H1 (cell line): ENCODE measurements around the gene CDC42EP4. TPM values are rescaled to one million over a fixed set of nuclear protein-coding genes. Genes with fewer than 3 reads are reported as not detected.

ENCODE experiments used
- CTCF ChIA-PET: fragments of 300-600 bp; sonication (Branson Sonifier 250); formaldehyde crosslinking; loops from one replicate; lab custom pipeline; 2021; ENCODE audit not compliant: partially characterized antibody; lab: Charles Lee
- POLR2A ChIA-PET: fragments of 300-600 bp; sonication (Branson Sonifier 250); formaldehyde crosslinking; loops from one replicate; lab custom pipeline; 2021; ENCODE audit warnings: inconsistent platforms; ENCODE audit not compliant: partially characterized antibody; lab: Charles Lee
- DNase-seq, 2 experiments: peaks; one replicate each; pipeline versions ENCODE4 v3.0.0 to v3.0.0-alpha.2; 2010 to 2022; ENCODE audit warnings: low spot score in 2 of 2, low read depth in 1 of 2, mixed read lengths in 1 of 2
- FAIRE-seq: peaks from 2 replicates; lab custom pipeline; 2011; peaks lifted over from hg19 to GRCh38; lab: Jason Lieb, UNC
- H2AFZ ChIP-seq: 2 replicates; pipeline ENCODE4 v1.8.1; 2012; ENCODE audit warnings: low read length, inconsistent platforms
- H2AK5ac ChIP-seq: 2 replicates; pipeline ENCODE4 v1.6.1; 2013; ENCODE audit warnings: low read depth, low read length
- H2BK120ac ChIP-seq: replicated peaks from 2 replicates; pipeline ENCODE3; 2013; ENCODE audit warnings: low read depth, low read length, inconsistent platforms
- H2BK12ac ChIP-seq: 2 replicates; pipeline ENCODE4 v1.6.1; 2013; ENCODE audit warnings: low read depth, low read length
- H2BK15ac ChIP-seq: 2 replicates; pipeline ENCODE4 v1.6.1; 2013; ENCODE audit warnings: low read length
- H2BK20ac ChIP-seq: 2 replicates; pipeline ENCODE4 v1.6.1; 2013; ENCODE audit warnings: low read length
- H2BK5ac ChIP-seq: 2 replicates; pipeline ENCODE4 v1.6.1; 2013; ENCODE audit warnings: low read depth, low read length
- H3K14ac ChIP-seq: 2 replicates; pipeline ENCODE4 v1.6.1; 2013; ENCODE audit warnings: inconsistent platforms; ENCODE audit not compliant: insufficient read length
- H3K18ac ChIP-seq: 2 replicates; pipeline ENCODE4 v1.6.1; 2013; ENCODE audit warnings: low read length; ENCODE audit errors: extremely low read depth
- H3K23ac ChIP-seq: 2 replicates; pipeline ENCODE4 v1.6.1; 2013; ENCODE audit warnings: inconsistent platforms; ENCODE audit not compliant: insufficient read length
- H3K23me2 ChIP-seq: 2 replicates; pipeline ENCODE4 v1.6.1; 2013; ENCODE audit warnings: low read depth, low read length
- H3K27ac ChIP-seq: 2 replicates; pipeline ENCODE4 v1.6.1; 2011; ENCODE audit warnings: low read depth, low read length, inconsistent platforms
- H3K27me3 ChIP-seq, 4 experiments: replicated peaks in 1 of 4; 1 replicate in 1 of 4; 2 replicates in 3 of 4; pipeline versions ENCODE4 v1.6.1 to v1.8.1; 2011 to 2013; ENCODE audit warnings: low read length in 3 of 4, mild to moderate bottlenecking in 3 of 4, inconsistent platforms in 2 of 4, mixed read lengths in 2 of 4, moderate library complexity in 1 of 4; ENCODE audit not compliant: control insufficient read depth in 3 of 4, insufficient read depth in 3 of 4; ENCODE audit errors: extremely low read depth in 1 of 4
- H3K36me3 ChIP-seq, 4 experiments: 2 replicates each; pipeline versions ENCODE4 v1.6.1 to v1.8.1; 2011 to 2013; ENCODE audit warnings: mild to moderate bottlenecking in 4 of 4, low read length in 3 of 4, moderate library complexity in 2 of 4, control low read depth in 1 of 4, inconsistent platforms in 1 of 4; ENCODE audit not compliant: insufficient read depth in 4 of 4, control insufficient read depth in 2 of 4
- H3K4ac ChIP-seq: replicated peaks from 2 replicates; pipeline ENCODE3; 2013; ENCODE audit warnings: low read length, low read depth, mixed read lengths, inconsistent platforms; ENCODE audit not compliant: insufficient read length
- H3K4me1 ChIP-seq, 4 experiments: replicated peaks in 1 of 4; 1 replicate in 1 of 4; 2 replicates in 3 of 4; pipeline versions ENCODE4 v1.6.1 to v1.8.1; 2011 to 2013; ENCODE audit warnings: low read length in 3 of 4, inconsistent platforms in 2 of 4, mixed read lengths in 1 of 4; ENCODE audit not compliant: insufficient read depth in 4 of 4, control insufficient read depth in 3 of 4
- H3K4me2 ChIP-seq, 2 experiments: 2 replicates each; pipeline versions ENCODE4 v1.6.1 to v1.8.1; 2011 to 2013; ENCODE audit warnings: low read depth in 2 of 2, low read length in 2 of 2, control low read depth in 1 of 2, inconsistent platforms in 1 of 2, mild to moderate bottlenecking in 1 of 2; ENCODE audit not compliant: insufficient read depth in 1 of 2
- H3K4me3 ChIP-seq, 4 experiments: fragments of 200-600, 300-600 bp in 1 of 4; sonication (generic), shearing (Covaris generic), sonication (Bioruptor Twin) in 1 of 4; 2 replicates each; pipeline versions ENCODE4 v1.5.1 to v1.8.1; 2011 to 2016; ENCODE audit warnings: low read length in 4 of 4, low read depth in 3 of 4, control low read depth in 2 of 4, inconsistent platforms in 2 of 4, mild to moderate bottlenecking in 2 of 4, mixed read lengths in 1 of 4, moderate library complexity in 1 of 4; ENCODE audit not compliant: insufficient read depth in 2 of 4; ENCODE audit errors: extremely low read depth in 1 of 4
- H3K56ac ChIP-seq: replicated peaks from 2 replicates; pipeline ENCODE3; 2013; ENCODE audit warnings: low read depth, mild to moderate bottlenecking, mixed read lengths, low read length, inconsistent platforms; ENCODE audit not compliant: insufficient read length
- H3K79me1 ChIP-seq: 2 replicates; pipeline ENCODE4 v1.6.1; 2013; ENCODE audit warnings: low read depth, low read length, control low read depth
- H3K79me2 ChIP-seq, 2 experiments: 2 replicates each; pipeline versions ENCODE4 v1.6.1 to v1.8.1; 2012 to 2013; ENCODE audit warnings: low read length in 2 of 2, mild to moderate bottlenecking in 2 of 2, inconsistent platforms in 1 of 2; ENCODE audit not compliant: insufficient read depth in 2 of 2, control insufficient read depth in 1 of 2
- H3K9ac ChIP-seq, 4 experiments: replicated peaks in 1 of 4; 1 replicate in 1 of 4; 2 replicates in 3 of 4; pipeline versions ENCODE4 v1.6.1 to v1.8.1; 2011 to 2013; ENCODE audit warnings: low read depth in 3 of 4, low read length in 3 of 4, control low read depth in 2 of 4, mild to moderate bottlenecking in 2 of 4, moderate library complexity in 2 of 4, inconsistent platforms in 1 of 4; ENCODE audit errors: extremely low read depth in 1 of 4
- H3K9me3 ChIP-seq, 2 experiments: 2 replicates each; pipeline versions ENCODE4 v1.6.1 to v1.8.1; 2012 to 2013; ENCODE audit warnings: mild to moderate bottlenecking in 2 of 2, moderate library complexity in 2 of 2, control low read depth in 1 of 2, inconsistent platforms in 1 of 2, low read depth in 1 of 2, low read length in 1 of 2, mixed read lengths in 1 of 2; ENCODE audit not compliant: insufficient read depth in 2 of 2
- H4K20me1 ChIP-seq, 2 experiments: replicated peaks in 1 of 2; 2 replicates each; pipeline versions ENCODE3 to v1.8.1; 2011 to 2013; ENCODE audit warnings: inconsistent platforms in 2 of 2, low read length in 2 of 2, mild to moderate bottlenecking in 1 of 2; ENCODE audit not compliant: insufficient read depth in 2 of 2, control insufficient read depth in 1 of 2
- H4K5ac ChIP-seq: 2 replicates; pipeline ENCODE4 v1.6.1; 2013; ENCODE audit warnings: low read length, low read depth, mixed read lengths, inconsistent platforms; ENCODE audit not compliant: insufficient read length
- H4K8ac ChIP-seq: 2 replicates; pipeline ENCODE4 v1.8.0; 2013; ENCODE audit warnings: mild to moderate bottlenecking, moderate library complexity, low read length, inconsistent platforms; ENCODE audit not compliant: insufficient read depth; ENCODE audit errors: extremely low read depth
- H4K91ac ChIP-seq: replicated peaks from 2 replicates; pipeline ENCODE3; 2013; ENCODE audit warnings: low read length, mixed read lengths, inconsistent platforms; ENCODE audit not compliant: insufficient read length
- CHD2 ChIP-seq: IDR thresholded peaks from 2 replicates; pipeline ENCODE4 v1.6.1; 2012; ENCODE audit warnings: low read length, improper control_type of control experiment
- EGR1 ChIP-seq: IDR thresholded peaks from 2 replicates; pipeline ENCODE4 v1.6.1; 2011; ENCODE audit warnings: low read depth, low read length, borderline replicate concordance
- EZH2 ChIP-seq: fragments of 200-600 bp; sonication (generic); IDR thresholded peaks from 2 replicates; pipeline ENCODE4 v1.7.1; 2012; ENCODE audit warnings: low read depth, mild to moderate bottlenecking, moderate library complexity, low read length, inconsistent platforms; ENCODE audit not compliant: severe bottlenecking
- KDM1A ChIP-seq: fragments of 200-600, 300-600 bp; sonication (generic); IDR thresholded peaks from 2 replicates; pipeline ENCODE4 v1.7.1; 2016; ENCODE audit warnings: mild to moderate bottlenecking, low read length, borderline replicate concordance
- RBBP5 ChIP-seq: IDR thresholded peaks from 2 replicates; pipeline ENCODE4 v1.7.1; 2012; ENCODE audit warnings: low read depth, mild to moderate bottlenecking, inconsistent platforms, low read length, moderate library complexity, borderline replicate concordance
- RNF2 ChIP-seq: fragments of 200-900, 300-1000 bp; sonication (generic); IDR thresholded peaks from 2 replicates; pipeline ENCODE4 v1.7.1; 2016; ENCODE audit warnings: borderline replicate concordance, low read depth, mild to moderate bottlenecking, antibody characterized with exemption, low read length; ENCODE audit not compliant: poor library complexity, severe bottlenecking; ENCODE audit errors: missing control alignments
- WGBS, 2 experiments: shearing (Covaris generic) in 1 of 2; methylation state at CpG; one replicate each; pipeline versions ENCODE4 v1.1.6 to v1.1.7; 2013 to 2015; ENCODE audit warnings: low lambda C conversion rate in 2 of 2, mixed read lengths in 2 of 2, inconsistent platforms in 1 of 2, low coverage in 1 of 2, missing lambda C conversion rate in 1 of 2; ENCODE audit not compliant: insufficient replicate concordance in 2 of 2, insufficient coverage in 1 of 2, insufficient read length in 1 of 2; ENCODE audit errors: extremely low coverage in 1 of 2, missing lambda C conversion rate in 1 of 2; 5-methylcytosine and 5-hydroxymethylcytosine counted together
- polyA plus RNA-seq, 7 experiments: library from polyadenylated mRNA; depleted of rRNA in 3 of 7; stranded (reverse) in 5 of 7; unstranded in 2 of 7; fragments of >200 nt in 5 of 7; fragments of 200-250 nt in 2 of 7; gene quantifications; 1 replicate in 5 of 7; 2 replicates in 1 of 7; 4 replicates in 1 of 7; pipeline versions ENCODE4 v1.2.1 to v1.2.3, GENCODE V29; 2011 to 2013; ENCODE audit warnings: missing spikeins in 2 of 7, mixed read lengths in 2 of 7
- total RNA-seq: library from RNA; stranded (reverse); fragmentation: NEBNext Ultra II Directional; extraction: Animal tissue kit (Norgen Biotek cat#: 25700); gene quantifications from 2 replicates; pipeline ENCODE4 v1.2.1, GENCODE V29; 2021
- TF ChIP-seq, protein P1 (sequence below), 3 experiments: IDR thresholded peaks; 1 replicate in 2 of 3; 2 replicates in 1 of 3; pipeline versions ENCODE4 v1.5.1 to v1.6.1; 2011; ENCODE audit warnings: low read length in 3 of 3, mild to moderate bottlenecking in 3 of 3, inconsistent platforms in 2 of 3, low read depth in 1 of 3, moderate library complexity in 1 of 3; ENCODE audit not compliant: insufficient read depth in 1 of 3; ENCODE audit errors: control extremely low read depth in 1 of 3

The CDC42EP4 gene
- total and polyA plus RNA-seq, 2 of the 8 experiments (the other 6 are each of a cell fraction or from before 2014, with no cell fraction given): 8.8 to 12.6 TPM

DNA sequence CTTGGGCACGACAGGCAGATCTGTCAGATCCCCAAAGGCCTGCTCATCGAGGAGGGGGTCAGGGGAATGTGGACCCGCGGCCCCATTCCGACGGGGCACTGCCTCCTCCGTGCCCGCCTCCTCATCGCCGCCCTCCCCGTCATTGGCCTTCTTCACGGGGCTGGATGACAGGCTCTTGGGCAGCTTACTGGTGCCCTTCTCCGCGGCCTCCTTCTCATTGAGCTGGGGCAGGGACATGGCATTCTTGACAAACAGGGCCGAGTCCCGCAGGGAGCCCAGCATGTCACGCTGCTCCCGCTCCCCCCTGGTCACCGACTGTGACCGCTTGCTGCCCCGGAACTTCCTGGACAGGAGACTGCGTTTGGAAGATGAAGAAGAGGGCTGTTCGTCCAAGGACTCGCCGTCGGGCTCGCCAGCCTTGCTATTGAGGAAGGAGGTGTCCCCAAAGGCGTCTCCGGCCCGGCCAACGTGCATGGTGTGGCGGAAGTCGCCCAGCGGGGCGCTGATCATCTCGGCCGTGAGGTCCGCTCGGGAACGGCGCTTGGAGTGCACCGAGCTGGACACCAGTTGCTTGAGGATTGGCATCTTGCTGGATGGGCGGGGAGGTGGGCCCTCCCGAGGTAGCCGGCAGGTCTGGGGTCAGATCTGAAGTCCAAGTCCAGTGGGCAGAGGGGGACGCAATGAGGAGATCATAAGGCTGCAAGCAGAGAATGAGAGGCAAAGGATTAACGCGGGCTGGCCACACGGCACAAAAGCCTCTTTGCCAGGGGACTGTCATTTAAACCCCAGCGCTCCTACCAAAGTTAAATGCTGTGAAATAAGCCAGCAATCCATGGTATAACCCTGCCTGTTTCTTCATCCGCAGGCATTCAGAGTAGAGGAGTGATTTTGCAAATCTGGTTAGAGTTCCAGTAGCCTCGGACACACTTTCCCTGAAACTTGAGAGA, 25.6 kb downstream of the CDC42EP4 start:
- POLR2A ChIA-PET: interaction anchor here (1.6 kb wide), 1 partner anchor 26 kb away, joined by 4 read pairs; no protein-coding TSS in a partner anchor
- H3K9me3 ChIP-seq: no peaks in the 10 kb centered on the region
- no peak for FAIRE-seq
- no peak for TF ChIP-seq KDM1A
- no peak for TF ChIP-seq RNF2
- no peak for TF ChIP-seq EGR1
- TF ChIP-seq RBBP5: no peak
- TF ChIP-seq, protein P1, sequence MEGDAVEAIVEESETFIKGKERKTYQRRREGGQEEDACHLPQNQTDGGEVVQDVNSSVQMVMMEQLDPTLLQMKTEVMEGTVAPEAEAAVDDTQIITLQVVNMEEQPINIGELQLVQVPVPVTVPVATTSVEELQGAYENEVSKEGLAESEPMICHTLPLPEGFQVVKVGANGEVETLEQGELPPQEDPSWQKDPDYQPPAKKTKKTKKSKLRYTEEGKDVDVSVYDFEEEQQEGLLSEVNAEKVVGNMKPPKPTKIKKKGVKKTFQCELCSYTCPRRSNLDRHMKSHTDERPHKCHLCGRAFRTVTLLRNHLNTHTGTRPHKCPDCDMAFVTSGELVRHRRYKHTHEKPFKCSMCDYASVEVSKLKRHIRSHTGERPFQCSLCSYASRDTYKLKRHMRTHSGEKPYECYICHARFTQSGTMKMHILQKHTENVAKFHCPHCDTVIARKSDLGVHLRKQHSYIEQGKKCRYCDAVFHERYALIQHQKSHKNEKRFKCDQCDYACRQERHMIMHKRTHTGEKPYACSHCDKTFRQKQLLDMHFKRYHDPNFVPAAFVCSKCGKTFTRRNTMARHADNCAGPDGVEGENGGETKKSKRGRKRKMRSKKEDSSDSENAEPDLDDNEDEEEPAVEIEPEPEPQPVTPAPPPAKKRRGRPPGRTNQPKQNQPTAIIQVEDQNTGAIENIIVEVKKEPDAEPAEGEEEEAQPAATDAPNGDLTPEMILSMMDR (IDR thresholded peaks at IDR 0.05; ENCODE audit: control extremely low read depth in 1 of 3, insufficient read depth in 1 of 3, low read depth in 1 of 3, low read length in 3 of 3): no peak
- no peak for TF ChIP-seq EZH2
- TF ChIP-seq CHD2: no peak

More for the DNA sequence above, 25.6 kb downstream of the CDC42EP4 start:
- no peak overlapping the region; the same call in 1 of the 2 replicates for H2BK15ac ChIP-seq
- no peak overlapping the region for H2BK12ac ChIP-seq
- 94% methylated on average over 28 of the region's 52 CpGs; no CpG with 5 or more reads in 1 of the 2 experiments for WGBS, 2 experiments
- H3K4me3 ChIP-seq: no peak overlapping the region
- H3K27me3 ChIP-seq: no peaks in the 10 kb centered on the region
- H3K79me1 ChIP-seq: peaks cover 8% of the 10 kb centered on the region; the same call in 1 of the 2 replicates
- H4K5ac ChIP-seq: no peak overlapping the region
- H3K4ac ChIP-seq: no peak overlapping the region
- H2BK20ac ChIP-seq: no peak overlapping the region
- H2AK5ac ChIP-seq: no peak overlapping the region; the same call in 1 of the 2 replicates
- no peak overlapping the region for H3K27ac ChIP-seq
- CTCF ChIA-PET: interaction anchor here (1.2 kb wide), 1 partner anchor 19 kb away, joined by 3 read pairs; no protein-coding TSS in a partner anchor
- H4K20me1 ChIP-seq: peaks cover 0 to 4% of the 10 kb centered on the region in 2 experiments
- H3K23ac ChIP-seq: no peak overlapping the region
- no peak overlapping the region for H2AFZ ChIP-seq
- no peak overlapping the region for H3K9ac ChIP-seq
- H3K36me3 ChIP-seq: peaks cover 0 to 6% (median 2%) of the 10 kb centered on the region in 4 experiments; a peak in 3 of 8 replicates
- no peaks in the 10 kb centered on the region; the same call in 1 of the 2 replicates for H3K23me2 ChIP-seq
- H3K56ac ChIP-seq: no peak overlapping the region
- H4K8ac ChIP-seq: no peak overlapping the region
- peaks cover 0 to 13% (median 7%) of the 10 kb centered on the region in 4 experiments; a peak in 6 of 7 replicates for H3K4me1 ChIP-seq
- H3K79me2 ChIP-seq: no peaks in the 10 kb centered on the region
- H3K14ac ChIP-seq: no peak overlapping the region
- no peak overlapping the region for H3K4me2 ChIP-seq
- no peak overlapping the region for H3K18ac ChIP-seq
- H2BK5ac ChIP-seq: no peak overlapping the region
- no peak overlapping the region for H4K91ac ChIP-seq
- no peak overlapping the region for H2BK120ac ChIP-seq
- no peak for DNase-seq
